SH-SY5Y (cell line): ENCODE results near the gene BLCAP.

Experiments
- GATA2 ChIP-seq: IDR thresholded peaks from 2 replicates; pipeline ENCODE4 v1.6.1; 2011; ENCODE audit warnings: mild to moderate bottlenecking, low read depth, low read length
- GATA3 ChIP-seq: IDR thresholded peaks from 2 replicates; pipeline ENCODE4 v1.6.1; 2011; ENCODE audit warnings: low read depth, mild to moderate bottlenecking, low read length, moderate library complexity

DNA sequence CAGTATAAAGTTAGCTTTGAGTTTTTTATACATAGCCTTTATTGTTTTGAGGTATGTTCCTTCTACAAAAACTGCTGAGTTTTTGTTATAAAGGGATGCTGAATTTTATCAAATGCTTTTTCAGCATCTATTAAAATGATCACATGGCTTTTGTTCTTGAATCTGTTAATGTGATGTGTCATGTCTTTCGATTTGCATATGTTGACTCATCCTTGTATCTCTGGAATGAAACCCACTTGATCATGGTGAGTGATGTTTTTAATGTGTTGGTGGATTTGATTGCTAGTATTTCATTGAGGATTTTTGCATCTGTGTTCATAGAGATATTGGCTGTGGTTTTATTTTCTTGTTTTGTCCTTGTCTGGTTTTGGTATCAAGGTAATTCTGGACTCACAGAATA lies 24.7 kb upstream of the BLCAP start:
- TF ChIP-seq GATA2 (no peak), GATA3 (no peak)
